MM.1S (cell line): ENCODE measurements around the gene LDLRAD3.

Experiments
- DNase-seq: peaks from one replicate; pipeline ENCODE4 v3.0.0-alpha.2; 2015
- H2AFZ ChIP-seq: fragments of 300-600 bp; sonication (generic); 2 replicates; pipeline ENCODE4 v1.6.0; 2016; ENCODE audit warnings: antibody characterized with exemption, low read length
- H3F3A ChIP-seq: fragments of 300-600 bp; sonication (generic); 2 replicates; pipeline ENCODE4 v1.6.1; 2016; ENCODE audit warnings: mild to moderate bottlenecking, antibody characterized with exemption, low read length, moderate library complexity, mixed read lengths; ENCODE audit not compliant: insufficient read depth
- H3K27ac ChIP-seq: fragments of 300-600 bp; sonication (generic); 2 replicates; pipeline ENCODE4 v1.5.1; 2016; ENCODE audit warnings: mild to moderate bottlenecking, low read length
- H3K27me3 ChIP-seq: fragments of 300-600 bp; sonication (generic); replicated peaks from 2 replicates; pipeline ENCODE4 v1.6.0; 2016; ENCODE audit warnings: low read length; ENCODE audit not compliant: insufficient read depth
- H3K36me3 ChIP-seq: fragments of 300-600 bp; sonication (generic); replicated peaks from 2 replicates; pipeline ENCODE4 v1.6.1; 2016; ENCODE audit warnings: mild to moderate bottlenecking, low read length, mixed read lengths; ENCODE audit not compliant: insufficient read depth
- H3K4me1 ChIP-seq: fragments of 300-600 bp; sonication (generic); 2 replicates; pipeline ENCODE4 v1.6.1; 2016; ENCODE audit warnings: low read length, mixed read lengths
- H3K4me2 ChIP-seq: fragments of 300-600 bp; sonication (generic); 2 replicates; pipeline ENCODE4 v1.6.0; 2016; ENCODE audit warnings: low read depth, low read length
- H3K4me3 ChIP-seq: fragments of 300-600 bp; sonication (generic); 2 replicates; pipeline ENCODE4 v1.5.1; 2016; ENCODE audit warnings: low read length, mixed read lengths
- H3K79me2 ChIP-seq: fragments of 300-600 bp; sonication (generic); 2 replicates; pipeline ENCODE4 v1.6.1; 2016; ENCODE audit warnings: mixed run types, low read length, mixed read lengths
- H3K9ac ChIP-seq: fragments of 300-600 bp; sonication (generic); 2 replicates; pipeline ENCODE4 v1.6.1; 2016; ENCODE audit warnings: low read length, mixed read lengths
- H3K9me2 ChIP-seq: fragments of 300-600 bp; sonication (generic); replicated peaks from 2 replicates; pipeline ENCODE4 v1.6.1; 2016; ENCODE audit warnings: mild to moderate bottlenecking, low read length, mixed read lengths; ENCODE audit not compliant: insufficient read depth
- H3K9me3 ChIP-seq: fragments of 300-600 bp; sonication (generic); replicated peaks from 2 replicates; pipeline ENCODE4 v1.6.1; 2016; ENCODE audit warnings: mild to moderate bottlenecking, low read length, mixed read lengths; ENCODE audit not compliant: insufficient read depth
- H4K20me1 ChIP-seq: fragments of 300-600 bp; sonication (generic); 2 replicates; pipeline ENCODE4 v1.6.1; 2016; ENCODE audit warnings: mild to moderate bottlenecking, low read length, moderate library complexity, mixed read lengths; ENCODE audit not compliant: insufficient read depth
- EZH2 ChIP-seq: fragments of 300-600 bp; sonication (generic); optimal IDR thresholded peaks from 2 replicates; pipeline ENCODE3; 2017; ENCODE audit warnings: low read depth, mild to moderate bottlenecking, antibody characterized with exemption, low read length, mixed read lengths
- EZH2phosphoT487 ChIP-seq: fragments of 300-600 bp; sonication (generic); IDR thresholded peaks from 2 replicates; pipeline ENCODE4 v1.6.1; 2018; ENCODE audit warnings: antibody characterized with exemption, low read length
- TF ChIP-seq, protein P1 (sequence below): fragments of 300-600 bp; sonication (generic); IDR thresholded peaks from 2 replicates; pipeline ENCODE4 v1.5.1; 2016; ENCODE audit warnings: antibody characterized with exemption, low read length, mixed read lengths

Gene LDLRAD3

DNA sequence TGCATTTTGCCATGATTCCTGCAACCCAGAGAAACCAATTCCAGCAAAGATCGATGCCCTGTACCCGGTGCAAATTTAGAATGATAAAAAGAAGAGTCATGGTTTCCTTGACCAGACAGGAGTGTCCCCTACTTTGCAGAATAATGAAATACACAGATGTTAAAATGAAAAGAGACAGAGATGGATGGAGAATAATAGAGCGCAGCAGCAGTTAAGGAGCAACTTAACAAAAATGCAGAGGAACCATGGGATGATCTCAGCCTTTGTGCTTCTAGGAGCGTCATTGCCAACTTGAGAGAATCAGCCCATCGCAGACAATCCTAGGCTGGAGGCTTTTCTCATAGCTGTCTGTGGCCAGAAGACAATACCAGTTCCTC lies 127.1 kb downstream of the LDLRAD3 start:
- H3K4me2 ChIP-seq = no peak overlapping the region
- DNase-seq = no peak
- TF ChIP-seq, protein P1, sequence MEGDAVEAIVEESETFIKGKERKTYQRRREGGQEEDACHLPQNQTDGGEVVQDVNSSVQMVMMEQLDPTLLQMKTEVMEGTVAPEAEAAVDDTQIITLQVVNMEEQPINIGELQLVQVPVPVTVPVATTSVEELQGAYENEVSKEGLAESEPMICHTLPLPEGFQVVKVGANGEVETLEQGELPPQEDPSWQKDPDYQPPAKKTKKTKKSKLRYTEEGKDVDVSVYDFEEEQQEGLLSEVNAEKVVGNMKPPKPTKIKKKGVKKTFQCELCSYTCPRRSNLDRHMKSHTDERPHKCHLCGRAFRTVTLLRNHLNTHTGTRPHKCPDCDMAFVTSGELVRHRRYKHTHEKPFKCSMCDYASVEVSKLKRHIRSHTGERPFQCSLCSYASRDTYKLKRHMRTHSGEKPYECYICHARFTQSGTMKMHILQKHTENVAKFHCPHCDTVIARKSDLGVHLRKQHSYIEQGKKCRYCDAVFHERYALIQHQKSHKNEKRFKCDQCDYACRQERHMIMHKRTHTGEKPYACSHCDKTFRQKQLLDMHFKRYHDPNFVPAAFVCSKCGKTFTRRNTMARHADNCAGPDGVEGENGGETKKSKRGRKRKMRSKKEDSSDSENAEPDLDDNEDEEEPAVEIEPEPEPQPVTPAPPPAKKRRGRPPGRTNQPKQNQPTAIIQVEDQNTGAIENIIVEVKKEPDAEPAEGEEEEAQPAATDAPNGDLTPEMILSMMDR = no peak
- TF ChIP-seq EZH2 (no peak), EZH2phosphoT487 (no peak)

DNA sequence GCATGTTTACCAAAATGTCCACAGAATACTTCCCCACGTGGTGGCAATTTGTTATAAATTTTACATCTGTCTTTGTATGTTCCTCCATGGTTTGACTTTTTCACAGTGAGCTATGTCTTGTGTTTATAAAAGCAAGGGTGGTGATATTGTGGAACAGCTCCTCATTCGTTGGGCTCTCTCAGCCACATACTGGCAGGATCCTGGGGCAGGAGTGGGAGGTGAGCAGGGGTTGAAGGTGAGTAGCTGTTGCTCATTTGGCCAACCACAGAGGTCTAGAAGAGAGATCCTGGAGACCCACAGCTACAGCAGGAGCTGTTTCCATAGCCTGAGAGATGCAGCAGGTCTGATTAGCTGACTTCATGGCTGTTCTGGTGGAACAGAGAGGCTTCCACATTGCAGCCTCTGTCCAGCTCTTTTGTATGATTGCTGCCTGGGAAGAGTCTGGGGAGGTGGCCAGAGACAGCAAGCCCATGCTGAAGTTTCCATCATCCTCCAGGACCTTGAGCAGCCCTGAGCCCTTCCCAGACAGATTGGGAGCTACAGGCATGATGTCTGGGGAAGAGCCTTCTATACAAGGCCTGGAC lies 128.1 kb downstream of the LDLRAD3 start:
- TF ChIP-seq EZH2 (no peak), EZH2phosphoT487 (no peak)
- TF ChIP-seq, protein P1 = no peak

More for the DNA sequence above, 127.1 kb downstream of the LDLRAD3 start:
- Histone ChIP-seq H3K4me3 (no peak overlapping the region), H3K9me2 (no peaks in the 10 kb centered on the region), H3F3A (no peaks in the 10 kb centered on the region), H3K9ac (no peak overlapping the region), H3K27me3 (no peaks in the 10 kb centered on the region), H3K79me2 (no peaks in the 10 kb centered on the region), H3K36me3 (no peaks in the 10 kb centered on the region), H3K4me1 (no peaks in the 10 kb centered on the region), H3K27ac (no peak overlapping the region), H4K20me1 (no peaks in the 10 kb centered on the region), H3K9me3 (no peaks in the 10 kb centered on the region), H2AFZ (no peak overlapping the region)

DNA sequence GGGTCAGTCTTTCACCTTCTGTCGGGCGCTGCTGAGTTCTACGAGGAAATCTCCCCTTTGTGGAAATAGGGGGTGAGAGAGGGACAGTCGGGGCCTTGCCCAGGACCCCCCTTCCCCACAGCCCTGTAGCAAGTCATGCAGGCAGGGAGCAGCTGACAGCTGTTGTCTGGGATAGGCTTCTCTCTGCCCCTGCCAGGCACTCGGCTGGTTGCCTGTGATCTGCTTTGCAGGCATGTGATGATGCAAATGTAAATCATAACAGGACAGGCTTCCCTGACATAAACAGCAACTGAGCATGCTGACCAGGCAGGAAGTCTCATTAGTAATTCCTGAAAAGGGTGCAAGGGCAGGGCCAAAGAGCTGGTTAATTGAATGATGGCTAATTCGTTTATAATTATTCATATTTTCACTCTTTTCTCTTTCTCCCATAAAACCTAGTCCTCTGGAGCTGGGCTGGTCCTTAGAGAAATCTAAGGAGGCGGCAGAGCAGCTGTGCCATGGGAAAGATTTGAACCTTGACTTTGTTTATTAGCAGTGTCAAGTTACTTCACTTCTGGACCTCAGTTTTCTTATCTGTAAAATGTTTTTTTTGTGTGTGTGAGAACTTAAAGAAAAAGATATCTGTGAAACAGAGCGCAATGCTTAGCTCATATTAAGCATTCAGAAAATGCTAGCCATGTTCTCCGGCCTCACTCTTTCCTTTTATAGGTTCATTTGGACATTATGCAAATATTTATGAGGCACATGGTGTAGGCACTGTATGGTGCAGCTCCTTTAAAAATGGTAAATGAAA lies 129.7 kb downstream of the LDLRAD3 start:
- Histone ChIP-seq H3K4me2 (no peak overlapping the region), H3F3A (no peaks in the 10 kb centered on the region), H3K9ac (no peak overlapping the region), H3K9me3 (no peaks in the 10 kb centered on the region), H3K9me2 (no peaks in the 10 kb centered on the region), H4K20me1 (no peaks in the 10 kb centered on the region), H3K4me3 (no peak overlapping the region), H3K79me2 (no peaks in the 10 kb centered on the region), H3K27ac (no peak overlapping the region), H3K4me1 (no peaks in the 10 kb centered on the region), H3K27me3 (no peaks in the 10 kb centered on the region), H3K36me3 (no peaks in the 10 kb centered on the region), H2AFZ (no peak overlapping the region)
- TF ChIP-seq EZH2phosphoT487 = no peak
- TF ChIP-seq, protein P1 = no peak
- TF ChIP-seq EZH2 = no peak
- DNase-seq = no peak

More for the DNA sequence above, 128.1 kb downstream of the LDLRAD3 start:
- no peaks in the 10 kb centered on the region for H3K36me3 ChIP-seq
- H2AFZ ChIP-seq = no peak overlapping the region
- no peaks in the 10 kb centered on the region for H3F3A ChIP-seq
- H3K79me2 ChIP-seq = no peaks in the 10 kb centered on the region
- H3K27ac ChIP-seq = no peak overlapping the region
- H3K4me3 ChIP-seq = no peak overlapping the region
- H3K9me2 ChIP-seq = no peaks in the 10 kb centered on the region
- no peak overlapping the region for H3K9ac ChIP-seq
- H3K9me3 ChIP-seq = no peaks in the 10 kb centered on the region
- H3K4me1 ChIP-seq = no peaks in the 10 kb centered on the region
- DNase-seq = no peak
- H3K27me3 ChIP-seq = no peaks in the 10 kb centered on the region
- no peaks in the 10 kb centered on the region for H4K20me1 ChIP-seq
- H3K4me2 ChIP-seq = no peak overlapping the region
